ENCODE data around the gene TOX4. TPM values are rescaled to one million over a fixed set of nuclear protein-coding genes. Genes with fewer than 3 reads are reported as not detected.

Gene TOX4
- total RNA-seq, 4 donors from 2014 or later, result 28.0 to 45.2 (median 39.9) TPM

DNA sequence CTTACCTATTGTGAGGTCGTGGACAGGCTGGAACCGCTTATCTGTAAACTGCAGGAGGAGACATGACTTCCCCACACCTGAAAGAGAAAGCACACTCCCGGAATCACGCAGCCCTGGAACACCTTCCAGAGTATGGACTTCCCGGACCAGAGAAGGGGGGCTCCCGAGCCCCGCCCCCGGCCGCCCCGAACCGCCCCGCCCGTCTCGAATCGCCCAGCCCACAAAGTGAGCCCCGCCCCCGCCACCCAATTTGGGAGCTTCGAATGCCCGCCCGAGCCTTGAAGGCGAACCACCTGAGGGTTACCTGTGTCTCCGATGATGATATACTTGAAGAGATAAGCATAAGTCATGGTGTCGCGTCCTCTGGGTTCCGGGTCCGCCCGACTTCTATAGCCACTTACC lies 471 bp upstream of the TOX4 start:
- Histone ChIP-seq H3K27ac (peak overlapping the region; percentile 73 to 97 (median 92)), H3K4me1 (peaks cover 0 to 30% (median 16%) of the 10 kb centered on the region in 4 donors), H3K27me3 (no peaks in the 10 kb centered on the region), H3K9me3 (no peaks in the 10 kb centered on the region), H3K36me3 (peaks cover 0 to 34% (median 0%) of the 10 kb centered on the region in 3 donors), H3K4me3 (peak overlapping the region; percentile 67 to 94 (median 82))
- peak in 1 of 2 donors; percentile 69 for DNase-seq (ENCODE audit: low spot score in 2 of 2)
- WGBS, 2 donors, result 0 to 1% methylated on average over 13 to 15 of the region's 27 CpGs
- TF ChIP-seq, protein P1, sequence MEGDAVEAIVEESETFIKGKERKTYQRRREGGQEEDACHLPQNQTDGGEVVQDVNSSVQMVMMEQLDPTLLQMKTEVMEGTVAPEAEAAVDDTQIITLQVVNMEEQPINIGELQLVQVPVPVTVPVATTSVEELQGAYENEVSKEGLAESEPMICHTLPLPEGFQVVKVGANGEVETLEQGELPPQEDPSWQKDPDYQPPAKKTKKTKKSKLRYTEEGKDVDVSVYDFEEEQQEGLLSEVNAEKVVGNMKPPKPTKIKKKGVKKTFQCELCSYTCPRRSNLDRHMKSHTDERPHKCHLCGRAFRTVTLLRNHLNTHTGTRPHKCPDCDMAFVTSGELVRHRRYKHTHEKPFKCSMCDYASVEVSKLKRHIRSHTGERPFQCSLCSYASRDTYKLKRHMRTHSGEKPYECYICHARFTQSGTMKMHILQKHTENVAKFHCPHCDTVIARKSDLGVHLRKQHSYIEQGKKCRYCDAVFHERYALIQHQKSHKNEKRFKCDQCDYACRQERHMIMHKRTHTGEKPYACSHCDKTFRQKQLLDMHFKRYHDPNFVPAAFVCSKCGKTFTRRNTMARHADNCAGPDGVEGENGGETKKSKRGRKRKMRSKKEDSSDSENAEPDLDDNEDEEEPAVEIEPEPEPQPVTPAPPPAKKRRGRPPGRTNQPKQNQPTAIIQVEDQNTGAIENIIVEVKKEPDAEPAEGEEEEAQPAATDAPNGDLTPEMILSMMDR (IDR thresholded peaks at IDR 0.05), result no peak
- no peak for TF ChIP-seq POLR2A (IDR thresholded peaks at IDR 0.05)
- no peak for TF ChIP-seq EP300 (IDR thresholded peaks at IDR 0.05)

GRCh38 chr14:21486640-21487087 lies 9.7 kb downstream of the TOX4 start:
- Histone ChIP-seq H3K27me3 (no peaks in the 10 kb centered on the region), H3K36me3 (peaks cover 0 to 44% (median 28%) of the 10 kb centered on the region in 3 donors), H3K9me3 (no peaks in the 10 kb centered on the region), H3K4me1 (peaks cover 0 to 26% (median 1%) of the 10 kb centered on the region in 4 donors), H3K27ac (peak overlapping the region in 2 of 4 donors; percentile 14 to 26), H3K4me3 (no peak overlapping the region)
- TF ChIP-seq POLR2A (IDR thresholded peaks at IDR 0.05), result no peak
- TF ChIP-seq, protein P1 (IDR thresholded peaks at IDR 0.05), result no peak
- TF ChIP-seq EP300 (IDR thresholded peaks at IDR 0.05), result no peak
- 18 to 30% methylated on average over 1 of the region's 1 CpG for WGBS, 2 donors
- no peak for DNase-seq (ENCODE audit: low spot score in 2 of 2)

DNA sequence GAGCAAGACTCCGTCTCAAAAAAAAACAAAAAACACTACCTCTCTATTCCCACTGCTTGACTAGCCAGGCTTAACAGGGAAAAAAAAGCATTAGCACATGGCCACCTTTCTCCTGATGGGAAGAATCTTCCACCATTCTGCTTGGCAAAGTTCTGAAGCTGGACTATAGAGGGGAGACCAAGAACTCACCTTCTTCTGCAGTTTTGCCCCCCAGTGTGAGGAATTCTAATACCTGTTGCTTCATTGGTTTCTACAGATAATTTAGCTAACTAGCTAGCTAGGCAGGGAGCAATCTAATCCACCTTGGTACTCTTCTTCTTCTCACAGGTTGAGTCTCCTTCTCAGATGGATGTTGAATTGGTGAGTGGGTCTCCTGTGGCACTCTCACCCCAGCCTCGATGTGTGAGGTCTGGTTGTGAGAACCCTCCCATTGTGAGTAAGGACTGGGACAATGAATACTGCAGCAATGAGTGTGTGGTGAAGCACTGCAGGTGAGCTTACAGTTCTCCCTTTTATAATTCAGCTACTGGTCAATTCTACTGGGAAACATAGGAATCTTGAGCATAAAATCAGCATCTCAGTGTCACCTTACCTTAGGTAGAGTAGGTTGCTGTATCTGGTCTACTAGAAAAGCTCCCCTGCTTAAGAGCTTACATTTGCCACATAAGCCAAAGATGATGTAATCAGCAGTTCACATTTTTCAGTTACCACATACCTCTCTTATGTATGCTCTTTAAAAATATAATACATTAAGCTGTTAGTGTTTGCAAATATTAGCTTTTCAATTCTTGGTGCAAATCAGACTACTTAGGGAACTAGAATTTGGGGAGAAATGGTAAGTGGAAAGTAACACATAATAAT lies 18.1 kb downstream of the TOX4 start:
- DNase-seq (ENCODE audit: low spot score in 2 of 2), result no peak
- H3K27ac ChIP-seq, result no peak overlapping the region
- H3K36me3 ChIP-seq, result peaks cover 0 to 100% (median 44%) of the 10 kb centered on the region in 3 donors
- 58 to 64% methylated on average over 2 of the region's 2 CpGs for WGBS, 2 donors
- H3K4me3 ChIP-seq, result no peak overlapping the region
- TF ChIP-seq, protein P1 (IDR thresholded peaks at IDR 0.05), result no peak
- TF ChIP-seq POLR2A (IDR thresholded peaks at IDR 0.05) (no peak), EP300 (IDR thresholded peaks at IDR 0.05) (no peak)
- H3K9me3 ChIP-seq, result no peaks in the 10 kb centered on the region
- H3K4me1 ChIP-seq, result no peaks in the 10 kb centered on the region
- no peaks in the 10 kb centered on the region for H3K27me3 ChIP-seq

DNA sequence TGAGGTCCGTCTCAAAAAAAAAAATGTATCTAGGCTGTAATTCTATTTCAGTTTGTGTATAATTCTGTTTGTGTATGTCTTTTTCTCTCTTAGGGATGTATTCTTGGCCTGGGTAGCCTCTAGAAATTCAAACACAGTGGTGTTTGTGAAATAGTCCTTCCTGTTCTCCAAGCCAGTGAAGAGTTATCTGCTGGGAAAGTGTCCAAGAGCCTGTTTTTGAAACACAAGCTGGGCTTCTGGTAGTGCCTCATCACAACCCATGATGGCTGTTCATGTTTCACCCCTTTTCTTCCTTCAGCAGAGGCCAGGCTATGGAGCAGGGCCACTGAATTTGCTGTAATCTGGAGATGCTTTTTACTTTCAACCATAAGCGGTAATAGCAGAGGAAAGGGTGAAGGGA lies 19.5 kb downstream of the TOX4 start:
- Histone ChIP-seq H3K4me1 (no peaks in the 10 kb centered on the region), H3K36me3 (peaks cover 2 to 100% (median 39%) of the 10 kb centered on the region in 3 donors), H3K27me3 (no peaks in the 10 kb centered on the region), H3K4me3 (no peak overlapping the region), H3K27ac (no peak overlapping the region), H3K9me3 (no peaks in the 10 kb centered on the region)
- TF ChIP-seq POLR2A (IDR thresholded peaks at IDR 0.05) (no peak), EP300 (IDR thresholded peaks at IDR 0.05) (no peak)
- TF ChIP-seq, protein P1 (IDR thresholded peaks at IDR 0.05), result no peak
- 87 to 92% methylated on average over 2 of the region's 2 CpGs for WGBS, 2 donors
- no peak for DNase-seq (ENCODE audit: low spot score in 2 of 2)

Measured in tibial nerve (tissue), 4 donors.